Activated effector memory CD4-positive, alpha-beta T cell treated with anti-CD3 and anti-CD28 coated beads, Interleukin-2, amount 50 U/mL, for 16 hours (primary cell): ENCODE results near the gene SYVN1.

Source experiments
- DNase-seq: peaks from one replicate; pipeline ENCODE4 v3.0.0-alpha.2; 2020

Gene SYVN1

DNA sequence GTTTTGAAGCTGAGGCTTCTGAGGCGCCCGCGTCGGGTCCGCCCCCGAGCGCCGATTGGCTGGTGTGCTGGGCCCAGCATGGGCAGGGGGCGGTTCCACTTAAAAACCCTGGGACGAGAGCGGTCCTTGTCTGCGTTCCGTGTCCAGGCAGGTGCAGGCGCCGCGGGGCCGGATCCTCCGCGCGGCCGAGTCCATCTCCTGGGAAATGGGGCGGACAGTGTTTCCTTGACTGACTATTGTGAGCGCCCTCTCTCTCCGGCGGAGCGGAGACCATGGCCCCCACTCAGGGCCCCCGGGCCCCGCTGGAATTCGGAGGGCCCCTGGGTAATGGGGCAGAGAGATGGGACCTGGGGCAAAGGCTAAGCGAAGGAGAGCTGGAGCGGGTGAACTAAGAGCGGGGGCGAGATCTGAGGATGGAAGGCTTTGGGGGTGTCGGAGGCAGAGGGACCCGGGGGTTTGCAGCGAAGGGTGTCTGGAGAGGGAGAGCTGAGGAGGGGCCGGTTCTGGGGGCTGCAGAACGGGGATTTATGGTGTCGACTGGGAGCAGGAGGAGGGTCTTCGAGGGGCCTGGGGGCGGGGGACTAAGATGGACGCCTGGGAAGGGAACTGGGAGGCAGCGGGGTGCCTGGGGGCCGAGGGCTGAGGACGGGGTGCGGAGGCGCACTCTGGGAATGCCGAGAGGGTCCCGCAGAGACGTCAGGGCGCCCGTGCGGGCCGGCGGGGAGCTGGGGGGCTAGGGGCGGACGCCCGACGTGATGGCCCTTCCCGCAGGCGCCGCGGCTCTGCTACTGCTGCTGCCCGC is 22.4 kb downstream of the SYVN1 start, which contains the start of gene TM7SF2:
Gene TM7SF2 (plus strand): TSS at position 129 of the 802 bp plus-strand sequence. CDS start 144 bp downstream, at position 273.
- DNase-seq: peak; percentile 97

DNA sequence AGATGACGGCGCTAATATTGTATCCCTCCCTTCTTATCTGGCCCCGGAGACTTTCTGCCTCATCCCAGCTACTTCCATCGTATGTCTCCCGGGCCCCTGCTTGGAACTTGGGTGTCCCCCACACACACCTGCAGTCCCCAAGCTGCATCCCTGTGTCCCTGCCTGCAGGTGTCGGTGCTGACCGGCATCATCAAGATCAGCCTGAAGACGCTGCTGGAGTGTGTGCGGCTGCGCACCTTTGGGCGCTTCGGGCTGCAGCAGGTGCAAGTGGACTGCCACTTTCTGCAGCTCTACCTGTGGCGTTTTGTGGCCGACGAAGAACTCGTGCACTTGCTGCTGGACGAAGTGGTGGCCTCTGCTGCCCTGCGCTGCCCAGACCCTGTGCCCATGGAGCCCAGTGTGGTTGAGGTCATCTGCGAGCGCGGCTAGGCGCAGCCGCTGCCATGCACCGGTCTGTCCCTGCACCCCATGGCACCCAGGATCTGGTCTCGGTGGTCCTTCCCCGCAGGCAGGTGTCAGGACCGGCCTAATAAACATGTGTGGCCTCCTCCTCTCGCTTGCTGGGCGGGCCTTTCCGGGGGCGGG is 23.1 kb downstream of the SYVN1 start:
- DNase-seq: no peak

DNA sequence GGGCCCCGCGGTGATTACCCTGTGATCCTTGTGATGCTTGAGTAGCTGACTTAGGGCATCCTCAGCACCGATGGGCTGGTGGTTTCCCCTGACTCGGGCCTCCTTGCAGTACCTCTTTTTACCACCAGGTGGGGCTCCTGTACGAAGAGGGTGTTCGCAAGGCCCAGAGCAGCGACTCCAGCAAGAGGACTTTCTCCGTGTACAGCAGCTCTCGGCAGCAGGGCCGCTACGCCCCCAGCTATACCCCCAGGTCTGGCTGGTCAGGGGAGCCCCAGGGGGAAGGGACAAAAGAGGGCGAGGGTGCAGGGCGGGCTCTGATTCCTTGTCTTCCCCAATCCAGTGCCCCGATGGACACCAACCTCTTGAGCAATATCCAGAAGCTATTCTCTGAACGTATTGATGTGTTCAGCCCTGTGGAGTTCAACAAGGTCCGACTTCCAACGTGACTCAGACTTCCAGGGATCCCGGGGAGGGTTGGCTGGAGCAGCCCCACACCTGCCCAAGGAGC is 23.9 kb downstream of the SYVN1 start:
- DNase-seq: peak; percentile 98

- DNase-seq: no peak
Observed at GRCh38 chr11:65109231-65110198, 24.8 kb downstream of the SYVN1 start.

- DNase-seq: no peak
Observed at GRCh38 chr11:65108469-65109123, 25.7 kb downstream of the SYVN1 start.

DNA sequence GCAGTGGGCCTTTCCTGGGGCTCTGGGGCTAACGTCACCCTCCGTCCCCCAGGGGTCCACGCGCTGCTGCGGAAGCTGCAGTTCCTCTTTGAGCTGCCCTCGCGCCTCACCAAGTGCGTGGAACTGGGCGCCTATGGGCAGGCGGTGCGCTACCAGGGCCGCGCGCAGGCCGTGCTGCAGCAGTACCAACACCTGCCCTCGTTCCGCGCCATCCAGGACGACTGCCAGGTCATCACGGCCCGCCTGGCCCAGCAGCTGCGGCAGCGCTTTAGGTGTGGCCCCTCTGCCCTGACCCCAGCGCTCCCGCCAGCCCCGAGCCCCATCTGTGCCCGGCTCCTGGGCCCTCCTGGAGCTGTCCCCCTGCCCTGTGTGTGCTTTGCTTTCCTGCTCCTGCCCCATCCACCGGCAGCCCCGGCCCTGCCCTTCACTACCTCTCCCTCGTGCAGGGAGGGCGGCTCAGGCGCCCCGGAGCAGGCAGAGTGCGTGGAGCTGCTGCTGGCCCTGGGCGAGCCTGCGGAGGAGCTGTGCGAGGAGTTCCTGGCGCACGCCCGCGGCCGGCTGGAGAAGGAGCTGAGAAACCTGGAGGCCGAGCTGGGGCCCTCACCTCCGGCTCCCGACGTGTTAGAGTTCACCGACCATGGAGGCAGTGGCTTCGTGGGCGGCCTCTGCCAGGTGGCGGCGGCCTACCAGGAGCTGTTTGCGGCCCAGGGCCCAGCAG is 26.4 kb downstream of the SYVN1 start:
- no peak for DNase-seq

DNA sequence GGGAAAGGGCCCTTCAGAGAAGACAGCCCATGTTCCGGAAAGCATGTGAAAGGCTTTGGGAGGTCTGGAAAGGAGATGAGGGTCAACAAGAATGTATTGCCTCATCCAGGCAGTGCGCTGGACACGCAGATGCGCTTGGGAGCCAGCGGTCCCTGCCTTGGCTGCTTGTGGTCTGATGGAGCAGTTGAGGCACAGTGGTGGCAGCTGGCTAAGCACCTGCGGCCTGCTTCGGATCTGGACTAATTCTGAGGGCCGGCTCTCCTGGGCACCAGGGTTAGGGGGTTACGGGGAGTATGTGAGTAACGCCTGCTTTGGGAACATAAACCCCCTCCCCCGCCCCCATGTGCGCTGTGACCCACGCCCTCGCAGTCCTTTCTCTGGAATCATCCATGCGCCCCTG is 27.2 kb downstream of the SYVN1 start:
- DNase-seq: no peak

DNA sequence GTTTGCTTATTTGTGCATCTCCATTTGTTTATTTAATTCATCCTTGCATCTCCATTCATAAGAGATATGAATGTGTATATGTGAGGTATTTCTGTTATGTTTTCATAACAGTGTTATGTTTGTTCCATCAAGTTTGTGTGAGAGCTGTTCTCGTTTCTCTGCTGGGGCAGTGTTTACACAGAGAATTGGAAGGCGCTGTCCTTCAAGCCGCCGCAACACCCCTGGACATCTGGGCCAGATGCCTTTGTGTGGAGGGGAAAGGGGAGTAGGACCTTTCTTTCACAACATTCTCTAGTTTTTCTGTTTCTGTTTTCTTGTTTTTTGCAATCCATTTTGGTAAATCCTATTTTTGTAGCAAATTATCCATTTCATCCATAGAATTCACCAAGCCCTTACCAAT is 29.7 kb downstream of the SYVN1 start:
- no peak for DNase-seq

DNA sequence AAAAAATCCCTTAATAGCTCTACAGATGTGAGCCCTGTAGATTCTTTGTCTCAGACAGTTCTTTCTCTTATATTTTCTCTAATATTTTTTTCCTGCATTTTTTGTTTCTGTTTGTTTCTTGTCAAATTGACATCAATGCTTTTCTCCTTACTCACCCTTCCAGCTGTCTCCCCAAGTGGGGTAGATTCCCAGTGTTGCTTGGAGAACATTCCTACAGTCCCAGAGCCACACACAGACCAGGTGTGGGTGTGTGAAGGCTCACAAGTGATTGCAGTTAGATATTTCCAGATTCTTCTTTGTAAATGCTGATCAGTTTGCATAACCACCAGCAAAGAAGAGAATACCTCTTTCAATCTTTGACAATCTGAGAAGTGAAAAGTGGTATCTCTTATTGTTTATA is 30.8 kb downstream of the SYVN1 start:
- DNase-seq: no peak

DNA sequence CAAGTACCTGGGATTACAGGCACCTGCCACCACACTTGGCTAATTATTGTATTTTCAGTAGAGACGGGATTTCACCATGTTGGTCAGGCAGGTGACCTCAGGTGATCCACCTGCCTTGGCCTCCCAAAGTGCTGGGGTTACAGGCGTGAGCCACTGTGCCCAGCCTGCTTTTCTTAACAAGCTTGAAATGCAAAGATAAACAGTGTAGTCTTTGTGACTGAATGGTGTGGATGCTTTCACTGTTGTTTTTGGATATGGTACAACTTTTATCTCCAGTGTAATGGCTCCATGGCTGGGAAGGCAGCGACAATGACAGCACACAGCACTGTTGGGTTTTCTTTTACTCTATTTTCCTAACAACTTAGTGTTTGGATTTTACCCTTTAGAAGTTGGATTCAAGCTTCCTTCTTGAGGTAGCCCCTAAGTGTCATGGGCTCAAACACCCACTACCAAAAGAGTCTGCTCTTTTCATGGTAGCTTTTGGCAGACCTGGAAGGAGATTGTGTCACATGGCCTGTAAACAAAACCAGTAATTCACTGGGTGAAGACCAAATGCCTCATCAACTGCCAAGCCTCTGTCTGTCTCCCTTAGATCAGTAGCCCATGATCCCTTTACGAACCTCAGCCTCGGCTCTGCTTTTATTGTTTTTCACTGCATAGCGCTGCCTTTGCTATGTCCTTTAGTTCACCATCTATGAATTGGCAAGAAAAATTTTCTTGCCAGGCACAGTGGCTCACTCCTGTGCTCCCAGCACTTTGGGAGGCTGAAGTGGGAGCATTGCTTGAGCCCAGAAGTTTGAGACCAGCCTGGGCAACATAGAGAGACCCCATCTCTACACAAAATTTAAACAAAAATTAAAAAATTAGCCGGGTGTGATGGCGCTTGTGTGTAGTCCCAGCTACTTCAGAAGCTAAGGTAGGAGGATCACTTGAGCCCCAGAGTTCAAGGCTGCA is 31.9 kb downstream of the SYVN1 start:
- no peak for DNase-seq

DNA sequence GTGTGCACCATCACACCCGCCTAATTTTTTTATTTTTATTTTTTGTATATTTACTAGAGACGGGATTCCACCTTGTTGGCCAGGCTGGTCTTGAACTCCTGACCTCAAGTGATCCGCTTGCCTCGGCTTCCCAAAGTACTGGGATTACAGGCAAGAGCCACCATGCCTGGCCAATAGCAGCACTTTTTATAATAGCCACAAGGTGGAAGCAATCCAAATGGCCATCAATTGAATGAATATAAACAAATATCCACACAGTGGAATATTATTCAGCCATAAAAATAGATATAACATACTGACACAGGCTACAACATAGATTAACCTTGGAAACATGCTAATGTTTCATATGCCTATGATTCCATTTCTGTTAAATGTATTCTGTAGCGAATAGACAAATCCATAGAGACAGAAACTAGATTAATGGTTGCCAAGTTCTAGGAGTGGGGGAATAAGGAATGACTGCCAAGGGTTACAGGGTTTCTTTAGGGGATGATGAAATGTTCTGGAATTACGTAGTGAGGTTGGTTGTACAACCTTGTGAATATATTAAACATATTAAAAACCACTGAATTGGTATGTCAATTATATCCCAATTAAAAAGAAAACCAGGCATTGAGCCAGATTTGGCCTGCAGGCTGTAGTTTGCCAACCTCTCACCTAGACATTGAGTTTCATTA is 33.5 kb downstream of the SYVN1 start:
- DNase-seq: no peak

DNA sequence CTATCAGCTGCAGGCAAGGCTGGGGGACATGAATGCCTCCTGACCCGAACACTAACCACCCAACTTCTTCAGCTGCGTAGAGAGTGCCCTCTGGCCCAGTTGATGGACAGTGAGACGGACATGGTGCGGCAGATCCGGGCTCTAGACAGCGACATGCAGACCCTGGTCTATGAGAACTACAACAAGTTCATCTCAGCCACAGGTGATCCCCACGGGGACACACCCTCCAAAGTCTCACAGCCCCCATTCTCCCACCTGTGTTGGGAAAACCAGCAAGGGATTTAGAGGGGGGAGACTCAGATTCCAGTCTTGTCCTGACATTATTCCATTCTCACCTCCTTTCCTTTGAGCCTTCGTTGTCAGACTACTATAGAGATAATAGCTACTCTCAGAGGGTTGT is 37.4 kb downstream of the SYVN1 start:
- DNase-seq: no peak

- DNase-seq: peak; percentile 94
Observed at GRCh38 chr11:65095974-65096806, 38.1 kb downstream of the SYVN1 start, which contains the start of gene VPS51. Gene VPS51, plus strand, starts transcription at chr11:65096214. Its CDS starts 37 bp downstream, at chr11:65096251.

GRCh38 chr11:65095427-65095826 is 38.9 kb downstream of the SYVN1 start:
- DNase-seq: no peak

DNA sequence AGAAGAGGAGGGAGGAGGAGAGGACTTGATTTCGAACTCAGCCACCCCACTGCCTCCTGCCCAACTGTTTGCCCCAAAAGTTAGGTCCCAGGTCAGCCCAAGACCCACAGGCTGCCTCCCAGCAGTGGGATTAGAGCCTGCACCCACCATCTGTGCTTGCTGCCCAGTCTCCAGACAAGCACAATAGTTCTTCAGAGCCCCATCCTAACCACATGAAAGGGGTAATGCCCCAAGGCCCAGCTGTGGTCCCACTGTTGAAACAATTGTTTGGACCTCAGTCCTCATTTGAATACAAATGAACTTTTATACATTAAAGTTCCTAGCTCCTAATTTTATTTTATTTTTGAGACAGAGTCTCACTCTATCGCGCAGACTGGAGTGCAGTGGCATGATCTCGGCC is 43.7 kb downstream of the SYVN1 start:
- DNase-seq: no peak

DNA sequence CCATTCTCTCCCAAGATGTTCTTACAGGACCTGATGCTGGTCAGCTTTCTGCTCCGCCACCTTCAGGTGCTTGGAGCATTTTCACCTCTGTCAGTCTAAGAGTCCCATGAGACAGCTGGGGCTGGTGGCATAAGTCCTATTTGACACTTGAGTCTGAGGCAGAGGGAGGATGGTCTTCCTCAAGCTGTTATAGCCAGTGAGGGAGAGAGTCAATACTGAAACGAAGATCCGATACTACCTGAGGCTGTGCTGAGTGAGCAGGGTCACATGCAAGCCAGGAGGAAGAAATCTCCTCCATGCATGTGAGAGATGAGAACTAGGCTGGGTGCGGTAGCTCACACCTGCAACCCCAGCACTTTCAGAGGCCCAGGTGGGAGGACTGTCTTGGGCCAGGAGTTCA is 44.7 kb downstream of the SYVN1 start:
- DNase-seq: no peak

GRCh38 chr11:65087827-65088226 is 46.5 kb downstream of the SYVN1 start:
- no peak for DNase-seq

DNA sequence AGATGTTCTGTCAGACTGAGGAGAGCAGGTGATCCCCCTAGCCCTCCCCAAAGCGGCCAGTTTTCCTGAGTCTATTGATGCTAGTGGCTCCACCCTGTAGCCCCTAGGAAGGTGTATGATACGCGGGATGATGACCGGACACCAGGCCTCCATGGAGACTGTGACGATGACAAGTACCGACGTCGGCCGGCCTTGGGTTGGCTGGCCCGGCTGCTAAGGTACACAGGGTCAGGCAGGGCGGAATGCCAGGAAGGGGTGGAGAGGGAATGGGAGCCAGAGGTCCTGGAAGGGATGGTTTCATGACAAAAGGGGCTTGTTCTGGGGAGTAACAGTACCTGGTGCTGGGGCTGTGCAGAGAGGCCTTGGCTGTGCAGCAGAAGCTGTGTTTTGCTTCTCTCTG is 47.1 kb downstream of the SYVN1 start:
- no peak for DNase-seq

- no peak for DNase-seq
Observed at GRCh38 chr11:65086809-65087208, 47.5 kb downstream of the SYVN1 start.
